Fibroblast of lung (primary cell): Measurements from ENCODE around the gene CNPY2.

Source experiments
- EZH2 ChIP-seq: IDR thresholded peaks from 2 replicates; pipeline ENCODE4 v1.5.1; 2012; ENCODE audit warnings: low read length, control low read depth, mild to moderate bottlenecking; ENCODE audit errors: missing control alignments
- TF ChIP-seq, protein P1 (sequence below), 2 donors: IDR thresholded peaks in 1 of 2; conservative IDR thresholded peaks in 1 of 2; 1 replicate in 1 of 2; 2 replicates in 1 of 2; pipeline ENCODE4 v1.5.1; 2011 to 2012; ENCODE audit warnings: low read length in 2 of 2, control low read depth in 1 of 2, inconsistent platforms in 1 of 2, low read depth in 1 of 2, mild to moderate bottlenecking in 1 of 2

- TF ChIP-seq, protein P1, sequence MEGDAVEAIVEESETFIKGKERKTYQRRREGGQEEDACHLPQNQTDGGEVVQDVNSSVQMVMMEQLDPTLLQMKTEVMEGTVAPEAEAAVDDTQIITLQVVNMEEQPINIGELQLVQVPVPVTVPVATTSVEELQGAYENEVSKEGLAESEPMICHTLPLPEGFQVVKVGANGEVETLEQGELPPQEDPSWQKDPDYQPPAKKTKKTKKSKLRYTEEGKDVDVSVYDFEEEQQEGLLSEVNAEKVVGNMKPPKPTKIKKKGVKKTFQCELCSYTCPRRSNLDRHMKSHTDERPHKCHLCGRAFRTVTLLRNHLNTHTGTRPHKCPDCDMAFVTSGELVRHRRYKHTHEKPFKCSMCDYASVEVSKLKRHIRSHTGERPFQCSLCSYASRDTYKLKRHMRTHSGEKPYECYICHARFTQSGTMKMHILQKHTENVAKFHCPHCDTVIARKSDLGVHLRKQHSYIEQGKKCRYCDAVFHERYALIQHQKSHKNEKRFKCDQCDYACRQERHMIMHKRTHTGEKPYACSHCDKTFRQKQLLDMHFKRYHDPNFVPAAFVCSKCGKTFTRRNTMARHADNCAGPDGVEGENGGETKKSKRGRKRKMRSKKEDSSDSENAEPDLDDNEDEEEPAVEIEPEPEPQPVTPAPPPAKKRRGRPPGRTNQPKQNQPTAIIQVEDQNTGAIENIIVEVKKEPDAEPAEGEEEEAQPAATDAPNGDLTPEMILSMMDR (conservative IDR thresholded peaks at IDR 0.05 in 1 of 2, IDR thresholded peaks at IDR 0.05 in 1 of 2; ENCODE audit: low read depth in 1 of 2, low read length in 2 of 2) = no peak
- no peak for TF ChIP-seq EZH2
Observed at GRCh38 chr12:56267443-56268071, 48.2 kb downstream of the CNPY2 start.
